Spinal cord (tissue), 10 donors: ENCODE results near the gene HHIPL1. TPM values are rescaled to one million over a fixed set of nuclear protein-coding genes. Genes with fewer than 3 reads are reported as not detected.
A peak's percentile ranks its signal among the peaks of the same experiment; 100 is the strongest.
"Not testable (repeated sequence)": the region's sequence is repeated elsewhere in the genome, so short reads cannot be mapped to it uniquely, and the experiment has no call there.

Experiments used
- DNase-seq, 6 donors: peaks; one replicate each; pipeline versions ENCODE4 v3.0.0 to v3.0.0-alpha.2; 2013 to 2015; ENCODE audit warnings: low spot score in 6 of 6, low read depth in 4 of 6
- H3K27ac ChIP-seq: one replicate; pipeline ENCODE4 v1.5.1; 2013; ENCODE audit warnings: low read depth, low read length, control low read depth
- H3K27me3 ChIP-seq: one replicate; pipeline ENCODE4 v1.6.1; 2013; ENCODE audit warnings: low read length; ENCODE audit not compliant: control insufficient read depth, insufficient read depth
- H3K36me3 ChIP-seq: one replicate; pipeline ENCODE4 v1.6.1; 2013; ENCODE audit warnings: low read length; ENCODE audit not compliant: control insufficient read depth, insufficient read depth
- H3K4me1 ChIP-seq: one replicate; pipeline ENCODE4 v1.6.1; 2013; ENCODE audit warnings: low read length; ENCODE audit not compliant: control insufficient read depth, insufficient read depth
- H3K4me3 ChIP-seq: one replicate; pipeline ENCODE4 v1.5.1; 2013; ENCODE audit warnings: low read depth, low read length, control low read depth
- H3K9me3 ChIP-seq: one replicate; pipeline ENCODE4 v1.6.1; 2013; ENCODE audit warnings: low read length; ENCODE audit not compliant: control insufficient read depth, insufficient read depth
- WGBS: methylation state at CpG from one replicate; pipeline ENCODE4 v1.1.5; 2013; ENCODE audit warnings: missing lambda C conversion rate; ENCODE audit not compliant: insufficient coverage; 5-methylcytosine and 5-hydroxymethylcytosine counted together
- polyA plus RNA-seq, 2 donors: library from polyadenylated mRNA; unstranded; fragments of 120-200 nt; gene quantifications; one replicate each; pipeline ENCODE4 v1.2.1, GENCODE V29; 2013; ENCODE audit not compliant: insufficient read length in 2 of 2
- total RNA-seq, 2 donors: library from RNA; depleted of rRNA in 1 of 2; stranded (reverse); fragments of 120-200 nt in 1 of 2; fragments of >200 nt in 1 of 2; gene quantifications; one replicate each; pipeline versions ENCODE4 v1.2.3 to v1.2.4, GENCODE V29; 2013 to 2014
- donor health status: healthy.

Gene HHIPL1
- total and polyA plus RNA-seq, 4 donors: 4.8 to 6.2 (median 5.4) TPM

GRCh38 chr14:99656171-99656570, 11.2 kb downstream of the HHIPL1 start:
- DNase-seq: no peak
- no peak overlapping the region for H3K4me3 ChIP-seq
- 100% methylated on average over 1 of the region's 5 CpGs for WGBS
- H3K9me3 ChIP-seq: no peaks in the 10 kb centered on the region
- no peak overlapping the region for H3K27ac ChIP-seq
- peaks cover 13% of the 10 kb centered on the region for H3K4me1 ChIP-seq
- peaks cover 14% of the 10 kb centered on the region for H3K36me3 ChIP-seq
- H3K27me3 ChIP-seq: peaks cover 14% of the 10 kb centered on the region

GRCh38 chr14:99657645-99658155, 12.8 kb downstream of the HHIPL1 start:
- Histone ChIP-seq H3K9me3 (no peaks in the 10 kb centered on the region), H3K27me3 (peaks cover 14% of the 10 kb centered on the region), H3K4me1 (peaks cover 13% of the 10 kb centered on the region), H3K36me3 (peaks cover 12% of the 10 kb centered on the region), H3K4me3 (no peak overlapping the region), H3K27ac (no peak overlapping the region)
- no peak for DNase-seq
- 80% methylated on average over 1 of the region's 1 CpG for WGBS

GRCh38 chr14:99658218-99658845, 13.4 kb downstream of the HHIPL1 start:
- 74% methylated on average over 15 of the region's 15 CpGs for WGBS
- Histone ChIP-seq H3K4me1 (peaks cover 13% of the 10 kb centered on the region), H3K27me3 (peaks cover 14% of the 10 kb centered on the region)

GRCh38 chr14:99659333-99659741, 14.4 kb downstream of the HHIPL1 start:
- no peak overlapping the region for H3K4me3 ChIP-seq
- H3K27me3 ChIP-seq: peaks cover 14% of the 10 kb centered on the region
- H3K4me1 ChIP-seq: peaks cover 16% of the 10 kb centered on the region
- no peaks in the 10 kb centered on the region for H3K9me3 ChIP-seq
- peaks cover 13% of the 10 kb centered on the region for H3K36me3 ChIP-seq
- no peak for DNase-seq
- 47% methylated on average over 46 of the region's 58 CpGs for WGBS
- H3K27ac ChIP-seq: no peak overlapping the region

More at GRCh38 chr14:99658218-99658845, 13.4 kb downstream of the HHIPL1 start:
- Histone ChIP-seq H3K27ac (no peak overlapping the region), H3K36me3 (peaks cover 13% of the 10 kb centered on the region), H3K4me3 (no peak overlapping the region), H3K9me3 (no peaks in the 10 kb centered on the region)
- DNase-seq: no peak

GRCh38 chr14:99660006-99660566, 15.2 kb downstream of the HHIPL1 start:
- H3K27ac ChIP-seq: no peak overlapping the region
- H3K4me3 ChIP-seq: no peak overlapping the region
- H3K4me1 ChIP-seq: peaks cover 21% of the 10 kb centered on the region
- peaks cover 13% of the 10 kb centered on the region for H3K36me3 ChIP-seq
- H3K27me3 ChIP-seq: peaks cover 14% of the 10 kb centered on the region
- WGBS: 33% methylated on average over 30 of the region's 37 CpGs
- DNase-seq: peak in 1 of 6 donors; percentile 19
- H3K9me3 ChIP-seq: no peaks in the 10 kb centered on the region

- no peak overlapping the region for H3K27ac ChIP-seq
- peaks cover 22% of the 10 kb centered on the region for H3K4me1 ChIP-seq
- WGBS: 67% methylated on average over 1 of the region's 4 CpGs
- H3K36me3 ChIP-seq: peaks cover 13% of the 10 kb centered on the region
- no peak for DNase-seq
- peaks cover 14% of the 10 kb centered on the region for H3K27me3 ChIP-seq
- H3K9me3 ChIP-seq: no peaks in the 10 kb centered on the region
- no peak overlapping the region for H3K4me3 ChIP-seq
Observed at GRCh38 chr14:99660794-99661193, 15.9 kb downstream of the HHIPL1 start.

GRCh38 chr14:99661206-99661605, 16.3 kb downstream of the HHIPL1 start:
- not testable (repeated sequence) for H3K27ac ChIP-seq, H3K4me3 ChIP-seq, H3K9me3 ChIP-seq, DNase-seq
- peaks cover 14% of the 10 kb centered on the region for H3K27me3 ChIP-seq
- H3K36me3 ChIP-seq: peaks cover 14% of the 10 kb centered on the region
- H3K4me1 ChIP-seq: peaks cover 22% of the 10 kb centered on the region

GRCh38 chr14:99662846-99663245, 17.9 kb downstream of the HHIPL1 start:
- DNase-seq: no peak
- H3K4me1 ChIP-seq: peaks cover 22% of the 10 kb centered on the region
- H3K27me3 ChIP-seq: peaks cover 14% of the 10 kb centered on the region
- WGBS: 89% methylated on average over 7 of the region's 10 CpGs
- no peak overlapping the region for H3K4me3 ChIP-seq
- H3K36me3 ChIP-seq: peaks cover 26% of the 10 kb centered on the region
- no peak overlapping the region for H3K27ac ChIP-seq
- H3K9me3 ChIP-seq: no peaks in the 10 kb centered on the region

- H3K36me3 ChIP-seq: peaks cover 33% of the 10 kb centered on the region
- no peak overlapping the region for H3K27ac ChIP-seq
- peaks cover 22% of the 10 kb centered on the region for H3K4me1 ChIP-seq
- H3K9me3 ChIP-seq: no peaks in the 10 kb centered on the region
- no peak for DNase-seq
- 41% methylated on average over 6 of the region's 12 CpGs for WGBS
- no peak overlapping the region for H3K4me3 ChIP-seq
- H3K27me3 ChIP-seq: peaks cover 14% of the 10 kb centered on the region
Observed at GRCh38 chr14:99663386-99664057, 18.6 kb downstream of the HHIPL1 start.
